PC-9 (cell line): ENCODE measurements around the gene LTC4S.

ENCODE experiments used
- EZH2 ChIP-seq: fragments of 200-600 bp; sonication (generic); IDR thresholded peaks from 2 replicates; pipeline ENCODE4 v1.8.0; 2017; ENCODE audit warnings: antibody characterized with exemption, low read depth
- TF ChIP-seq, protein P1 (sequence below): fragments of 200-600 bp; sonication (generic); conservative IDR thresholded peaks from 2 replicates; pipeline ENCODE4 v1.6.1; 2017; ENCODE audit warnings: mixed run types, antibody characterized with exemption, mild to moderate bottlenecking, moderate library complexity

- TF ChIP-seq, protein P1, sequence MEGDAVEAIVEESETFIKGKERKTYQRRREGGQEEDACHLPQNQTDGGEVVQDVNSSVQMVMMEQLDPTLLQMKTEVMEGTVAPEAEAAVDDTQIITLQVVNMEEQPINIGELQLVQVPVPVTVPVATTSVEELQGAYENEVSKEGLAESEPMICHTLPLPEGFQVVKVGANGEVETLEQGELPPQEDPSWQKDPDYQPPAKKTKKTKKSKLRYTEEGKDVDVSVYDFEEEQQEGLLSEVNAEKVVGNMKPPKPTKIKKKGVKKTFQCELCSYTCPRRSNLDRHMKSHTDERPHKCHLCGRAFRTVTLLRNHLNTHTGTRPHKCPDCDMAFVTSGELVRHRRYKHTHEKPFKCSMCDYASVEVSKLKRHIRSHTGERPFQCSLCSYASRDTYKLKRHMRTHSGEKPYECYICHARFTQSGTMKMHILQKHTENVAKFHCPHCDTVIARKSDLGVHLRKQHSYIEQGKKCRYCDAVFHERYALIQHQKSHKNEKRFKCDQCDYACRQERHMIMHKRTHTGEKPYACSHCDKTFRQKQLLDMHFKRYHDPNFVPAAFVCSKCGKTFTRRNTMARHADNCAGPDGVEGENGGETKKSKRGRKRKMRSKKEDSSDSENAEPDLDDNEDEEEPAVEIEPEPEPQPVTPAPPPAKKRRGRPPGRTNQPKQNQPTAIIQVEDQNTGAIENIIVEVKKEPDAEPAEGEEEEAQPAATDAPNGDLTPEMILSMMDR, result no peak
- no peak for TF ChIP-seq EZH2
These were observed 23.7 kb downstream of the LTC4S start for GRCh38 chr5:179817470-179817840.
